Esophagus muscularis mucosa (tissue), 4 donors: ENCODE data around the gene PRDX5.

ENCODE experiments used
- CTCF ChIP-seq, 3 experiments: fragments of 200-600 bp in 2 of 3; fragments of 450-650 bp in 1 of 3; sonication (generic) in 2 of 3; IDR thresholded peaks; one replicate each; pipeline ENCODE4 v1.5.1; 2017 to 2019; ENCODE audit warnings: antibody characterized with exemption in 3 of 3, mild to moderate bottlenecking in 2 of 3, moderate library complexity in 1 of 3
- EP300 ChIP-seq: sonication (generic); formaldehyde crosslinking; IDR thresholded peaks from one replicate; pipeline ENCODE4 v1.6.1; 2017; ENCODE audit warnings: antibody characterized with exemption
- POLR2A ChIP-seq: fragments of 450-650 bp; IDR thresholded peaks from one replicate; pipeline ENCODE4 v1.6.1; 2017; ENCODE audit warnings: antibody characterized with exemption, moderate library complexity, mild to moderate bottlenecking, low read depth
- POLR2AphosphoS5 ChIP-seq, 2 donors: sonication (generic); formaldehyde crosslinking; IDR thresholded peaks; one replicate each; pipeline ENCODE4 v1.6.1; 2017; ENCODE audit warnings: antibody characterized with exemption in 2 of 2

GRCh38 chr11:64371201-64371600 lies 53.3 kb downstream of the PRDX5 start:
- TF ChIP-seq POLR2AphosphoS5 (IDR thresholded peaks at IDR 0.05) = no peak
- no peak for TF ChIP-seq CTCF (IDR thresholded peaks at IDR 0.05)
- no peak for TF ChIP-seq POLR2A
- no peak for TF ChIP-seq EP300
